Caco-2 (cell line): ENCODE measurements around the gene HK3. TPM values are rescaled to one million over a fixed set of nuclear protein-coding genes. Genes with fewer than 3 reads are reported as not detected.
"Not testable (repeated sequence)": the region's sequence is repeated elsewhere in the genome, so short reads cannot be mapped to it uniquely, and the experiment has no call there.

Experiments used
- BruUV-seq: library from RNA; stranded (reverse); fragments of 400-500 nt; replicated peaks from 2 replicates; lab custom pipeline; 2021; lab: Mats Ljungman, UMichigan
- CTCF ChIA-PET: fragments of 300-600 bp; sonication (Branson Sonifier 250); formaldehyde crosslinking; loops from one replicate; lab custom pipeline; 2022; ENCODE audit warnings: antibody characterized with exemption; lab: Charles Lee
- POLR2A ChIA-PET: fragments of 300-600 bp; sonication (Branson Sonifier 250); formaldehyde crosslinking; loops from one replicate; lab custom pipeline; 2022; ENCODE audit warnings: antibody characterized with exemption; lab: Charles Lee
- DNase-seq, 2 experiments: peaks; one replicate each; pipeline versions ENCODE4 v3.0.0 to v3.0.0-alpha.2; 2020 to 2022
- H3K27me3 ChIP-seq: replicated peaks from 2 replicates; pipeline ENCODE4 v1.6.0; 2011; ENCODE audit warnings: low read length; ENCODE audit not compliant: control insufficient read depth, insufficient read depth
- H3K36me3 ChIP-seq: 2 replicates; pipeline ENCODE4 v1.5.1; 2011; ENCODE audit warnings: low read length; ENCODE audit not compliant: control insufficient read depth, insufficient read depth
- H3K4me1 ChIP-seq: fragments of 250-450 bp; sonication (Bioruptor Pico); 2 replicates; pipeline ENCODE4 v1.5.1; 2020; ENCODE audit warnings: mild to moderate bottlenecking
- H3K4me3 ChIP-seq: 2 replicates; pipeline ENCODE4 v1.5.1; 2011; ENCODE audit warnings: low read depth, mild to moderate bottlenecking, control low read depth, low read length
- H3K9me3 ChIP-seq: fragments of 250-450 bp; sonication (Bioruptor Pico); 2 replicates; pipeline ENCODE4 v1.5.1; 2020; ENCODE audit warnings: mild to moderate bottlenecking, moderate library complexity
- H3K27ac Mint-ChIP-seq: one replicate; pipeline ENCODE4 v1.8.0; 2022; ENCODE audit warnings: mixed read lengths; ENCODE audit not compliant: unreplicated experiment
- H3K27me3 Mint-ChIP-seq: one replicate; pipeline ENCODE4 v1.8.0; 2022; ENCODE audit warnings: mixed read lengths; ENCODE audit not compliant: insufficient read depth, unreplicated experiment
- H3K36me3 Mint-ChIP-seq: one replicate; pipeline ENCODE4 v1.8.0; 2022; ENCODE audit warnings: mild to moderate bottlenecking, mixed read lengths; ENCODE audit not compliant: insufficient read depth, unreplicated experiment
- H3K4me1 Mint-ChIP-seq: one replicate; pipeline ENCODE4 v1.8.0; 2022; ENCODE audit warnings: low read depth, mixed read lengths; ENCODE audit not compliant: unreplicated experiment
- H3K4me3 Mint-ChIP-seq: one replicate; pipeline ENCODE4 v1.8.0; 2022; ENCODE audit warnings: mild to moderate bottlenecking, moderate library complexity, mixed read lengths; ENCODE audit not compliant: unreplicated experiment
- H3K9me3 Mint-ChIP-seq: one replicate; pipeline ENCODE4 v1.8.0; 2022; ENCODE audit warnings: mixed read lengths; ENCODE audit not compliant: unreplicated experiment
- intact Hi-C: fragments of 100-400 bp; cut with micrococcal nuclease; formaldehyde crosslinking; loops from one replicate; pipeline ENCODE4 v1.10.0; 2022; ENCODE audit not compliant: unreplicated experiment
- total RNA-seq: library from RNA; stranded (reverse); gene quantifications from 2 replicates; pipeline ENCODE4 v1.2.3, GENCODE V29; 2022
- TF ChIP-seq, protein P1 (sequence below), 2 experiments: fragments of 200-600 bp in 1 of 2; IDR thresholded peaks; 1 replicate in 1 of 2; 2 replicates in 1 of 2; pipeline versions ENCODE4 v1.5.1 to v1.8.0; 2011 to 2022; ENCODE audit warnings: antibody characterized with exemption in 1 of 2, control low read depth in 1 of 2, inconsistent platforms in 1 of 2, low read depth in 1 of 2, low read length in 1 of 2, mild to moderate bottlenecking in 1 of 2, moderate library complexity in 1 of 2; ENCODE audit not compliant: insufficient read depth in 1 of 2, severe bottlenecking in 1 of 2, unreplicated experiment in 1 of 2

HK3 gene
- total RNA-seq, 1 experiment from 2014 or later, result 0.29 TPM

GRCh38 chr5:176872586-176872985 lies 26.6 kb downstream of the HK3 start:
- intact Hi-C loops, H3K4me1 Mint-ChIP-seq, H3K27me3 ChIP-seq, DNase-seq, H3K4me3 ChIP-seq, BruUV-seq, H3K9me3 ChIP-seq, H3K4me3 Mint-ChIP-seq, POLR2A ChIA-PET, H3K9me3 Mint-ChIP-seq, H3K4me1 ChIP-seq, H3K27ac Mint-ChIP-seq, H3K36me3 ChIP-seq, H3K36me3 Mint-ChIP-seq: not testable (repeated sequence)
- CTCF ChIA-PET, result interaction anchor here (1.2 kb wide), 1 partner anchor 212 kb away, joined by 3 read pairs; no protein-coding TSS in a partner anchor
- H3K27me3 Mint-ChIP-seq, result peaks cover 22% of the 10 kb centered on the region

- H3K4me3 Mint-ChIP-seq, DNase-seq, H3K27ac Mint-ChIP-seq, POLR2A ChIA-PET, H3K4me1 ChIP-seq, BruUV-seq, H3K36me3 Mint-ChIP-seq, H3K9me3 ChIP-seq, H3K4me3 ChIP-seq, H3K9me3 Mint-ChIP-seq, intact Hi-C loops, H3K36me3 ChIP-seq, H3K27me3 ChIP-seq: not testable (repeated sequence)
- H3K27me3 Mint-ChIP-seq, result peaks cover 18% of the 10 kb centered on the region
- peaks cover 15% of the 10 kb centered on the region for H3K4me1 Mint-ChIP-seq
- CTCF ChIA-PET, result interaction anchor here (1.4 kb wide), 1 partner anchor 33 kb away, joined by 5 read pairs; no protein-coding TSS in a partner anchor
Measured at GRCh38 chr5:176870644-176871043, 28.5 kb downstream of the HK3 start.

DNA sequence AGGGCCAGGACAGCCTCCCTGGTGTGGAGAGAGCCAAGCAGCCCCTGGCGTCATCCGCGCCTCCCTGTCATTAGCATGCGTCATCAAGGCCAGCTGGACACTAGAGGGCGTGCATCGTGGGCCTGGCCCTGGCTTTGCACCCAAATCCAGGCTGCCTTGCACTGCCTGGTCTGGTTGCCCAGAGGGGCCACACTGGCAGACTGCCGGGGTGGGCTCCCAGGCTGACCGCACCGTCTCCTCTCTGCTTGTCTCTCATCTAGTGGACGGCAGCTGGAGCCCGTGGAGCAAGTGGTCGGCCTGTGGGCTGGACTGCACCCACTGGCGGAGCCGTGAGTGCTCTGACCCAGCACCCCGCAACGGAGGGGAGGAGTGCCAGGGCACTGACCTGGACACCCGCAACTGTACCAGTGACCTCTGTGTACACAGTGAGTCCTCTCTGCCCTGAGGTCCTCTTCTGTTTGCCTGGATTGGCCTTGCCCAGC lies 29.0 kb downstream of the HK3 start:
- POLR2A ChIA-PET, result no interaction called here
- CTCF ChIA-PET, result interaction anchor here (1.4 kb wide), 1 partner anchor 34 kb away, joined by 5 read pairs; no protein-coding TSS in a partner anchor
- Histone ChIP-seq H3K27me3 (no peaks in the 10 kb centered on the region), H3K4me3 (no peak overlapping the region), H3K36me3 (no peaks in the 10 kb centered on the region), H3K9me3 (no peaks in the 10 kb centered on the region), H3K4me1 (0 out of 2 replicates have a peak, but pooled peaks cover 4% of the 10 kb centered on the region)
- TF ChIP-seq, protein P1, sequence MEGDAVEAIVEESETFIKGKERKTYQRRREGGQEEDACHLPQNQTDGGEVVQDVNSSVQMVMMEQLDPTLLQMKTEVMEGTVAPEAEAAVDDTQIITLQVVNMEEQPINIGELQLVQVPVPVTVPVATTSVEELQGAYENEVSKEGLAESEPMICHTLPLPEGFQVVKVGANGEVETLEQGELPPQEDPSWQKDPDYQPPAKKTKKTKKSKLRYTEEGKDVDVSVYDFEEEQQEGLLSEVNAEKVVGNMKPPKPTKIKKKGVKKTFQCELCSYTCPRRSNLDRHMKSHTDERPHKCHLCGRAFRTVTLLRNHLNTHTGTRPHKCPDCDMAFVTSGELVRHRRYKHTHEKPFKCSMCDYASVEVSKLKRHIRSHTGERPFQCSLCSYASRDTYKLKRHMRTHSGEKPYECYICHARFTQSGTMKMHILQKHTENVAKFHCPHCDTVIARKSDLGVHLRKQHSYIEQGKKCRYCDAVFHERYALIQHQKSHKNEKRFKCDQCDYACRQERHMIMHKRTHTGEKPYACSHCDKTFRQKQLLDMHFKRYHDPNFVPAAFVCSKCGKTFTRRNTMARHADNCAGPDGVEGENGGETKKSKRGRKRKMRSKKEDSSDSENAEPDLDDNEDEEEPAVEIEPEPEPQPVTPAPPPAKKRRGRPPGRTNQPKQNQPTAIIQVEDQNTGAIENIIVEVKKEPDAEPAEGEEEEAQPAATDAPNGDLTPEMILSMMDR (IDR thresholded peaks at IDR 0.05; ENCODE audit: insufficient read depth in 1 of 2, low read depth in 1 of 2, low read length in 1 of 2, severe bottlenecking in 1 of 2, unreplicated experiment in 1 of 2), result peak; percentile 51 to 61
- no TSS peak for BruUV-seq
- H3K36me3 Mint-ChIP-seq, result no peaks in the 10 kb centered on the region
- no peak overlapping the region for H3K27ac Mint-ChIP-seq
- intact Hi-C loops, result no loop called here
- H3K4me3 Mint-ChIP-seq, result no peak overlapping the region
- peak; percentile 71 to 72 for DNase-seq
- peaks cover 13% of the 10 kb centered on the region for H3K27me3 Mint-ChIP-seq
- H3K9me3 Mint-ChIP-seq, result no peaks in the 10 kb centered on the region
- H3K4me1 Mint-ChIP-seq, result peaks cover 15% of the 10 kb centered on the region

- intact Hi-C loops, result no loop called here
- POLR2A ChIA-PET, result no interaction called here
Measured at GRCh38 chr5:176869501-176870109, 29.5 kb downstream of the HK3 start.

More at GRCh38 chr5:176869501-176870109, 29.5 kb downstream of the HK3 start:
- H3K4me3 Mint-ChIP-seq, result no peak overlapping the region
- Histone ChIP-seq H3K9me3 (no peaks in the 10 kb centered on the region), H3K36me3 (no peaks in the 10 kb centered on the region), H3K27me3 (no peaks in the 10 kb centered on the region), H3K4me3 (no peak overlapping the region), H3K4me1 (0 out of 2 replicates have a peak, but pooled peaks cover 4% of the 10 kb centered on the region)
- no peaks in the 10 kb centered on the region for H3K36me3 Mint-ChIP-seq
- no peaks in the 10 kb centered on the region for H3K9me3 Mint-ChIP-seq
- peaks cover 11% of the 10 kb centered on the region for H3K27me3 Mint-ChIP-seq
- DNase-seq, result no peak
- CTCF ChIA-PET, result interaction anchor here (1.4 kb wide), 1 partner anchor 34 kb away, joined by 5 read pairs; no protein-coding TSS in a partner anchor
- TF ChIP-seq, protein P1 (IDR thresholded peaks at IDR 0.05; ENCODE audit: insufficient read depth in 1 of 2, low read depth in 1 of 2, low read length in 1 of 2, severe bottlenecking in 1 of 2, unreplicated experiment in 1 of 2), result no peak
- peaks cover 15% of the 10 kb centered on the region for H3K4me1 Mint-ChIP-seq
- no peak overlapping the region for H3K27ac Mint-ChIP-seq
- no TSS peak for BruUV-seq
